PFSK-1 (cell line): ENCODE data around the gene PSAP.

ENCODE experiments used
- FOXP2 ChIP-seq: optimal IDR thresholded peaks from 2 replicates; pipeline ENCODE3; 2011; ENCODE audit warnings: borderline replicate concordance, control low read depth, inconsistent platforms; ENCODE audit not compliant: insufficient read depth; ENCODE audit errors: extremely low read length, extremely low read depth
- POLR2AphosphoS5 ChIP-seq: IDR thresholded peaks from 2 replicates; pipeline ENCODE4 v1.6.1; 2012; ENCODE audit warnings: low read depth, mild to moderate bottlenecking, control low read depth, low read length, moderate library complexity
- REST ChIP-seq, 2 experiments: IDR thresholded peaks; 2 replicates each; pipeline versions ENCODE4 v1.6.1 to v1.8.0; 2011 to 2012; ENCODE audit warnings: low read depth in 2 of 2, low read length in 2 of 2, control low read depth in 1 of 2, inconsistent platforms in 1 of 2, mild to moderate bottlenecking in 1 of 2, moderate library complexity in 1 of 2; ENCODE audit not compliant: insufficient read depth in 1 of 2
- SIN3A ChIP-seq: IDR thresholded peaks from 2 replicates; pipeline ENCODE4 v1.6.1; 2012; ENCODE audit warnings: mild to moderate bottlenecking, low read length, moderate library complexity, borderline replicate concordance; ENCODE audit not compliant: insufficient read depth
- TAF1 ChIP-seq: IDR thresholded peaks from 2 replicates; pipeline ENCODE4 v1.6.1; 2012; ENCODE audit warnings: low read length, control low read depth, borderline replicate concordance; ENCODE audit not compliant: insufficient read depth

The PSAP gene

GRCh38 chr10:71784679-71785272 is 66.3 kb downstream of the PSAP start:
- TF ChIP-seq SIN3A (no peak), TAF1 (no peak), REST (IDR thresholded peaks at IDR 0.05; ENCODE audit: insufficient read depth in 1 of 2, low read depth in 2 of 2, low read length in 2 of 2) (no peak), FOXP2 (no peak), POLR2AphosphoS5 (no peak)

- TF ChIP-seq REST (IDR thresholded peaks at IDR 0.05; ENCODE audit: insufficient read depth in 1 of 2, low read depth in 2 of 2, low read length in 2 of 2) (no peak), SIN3A (no peak), TAF1 (no peak), POLR2AphosphoS5 (no peak), FOXP2 (no peak)
Observed at GRCh38 chr10:71783917-71784678, 67.0 kb downstream of the PSAP start.

GRCh38 chr10:71782917-71783490 is 68.0 kb downstream of the PSAP start:
- TF ChIP-seq SIN3A (no peak), FOXP2 (no peak)

- no peak for TF ChIP-seq POLR2AphosphoS5
- TF ChIP-seq REST (IDR thresholded peaks at IDR 0.05; ENCODE audit: insufficient read depth in 1 of 2, low read depth in 2 of 2, low read length in 2 of 2), result no peak
- no peak for TF ChIP-seq FOXP2
- no peak for TF ChIP-seq TAF1
- no peak for TF ChIP-seq SIN3A
Observed at GRCh38 chr10:71782221-71782916, 68.7 kb downstream of the PSAP start.

- TF ChIP-seq TAF1, result no peak
- no peak for TF ChIP-seq SIN3A
- TF ChIP-seq FOXP2, result no peak
- no peak for TF ChIP-seq POLR2AphosphoS5
- no peak for TF ChIP-seq REST (IDR thresholded peaks at IDR 0.05; ENCODE audit: insufficient read depth in 1 of 2, low read depth in 2 of 2, low read length in 2 of 2)
Observed at GRCh38 chr10:71780719-71781118, 70.3 kb downstream of the PSAP start.
